WTC11 (cell line): Measurements from ENCODE around the gene GAS1. TPM values are rescaled to one million over a fixed set of nuclear protein-coding genes. Genes with fewer than 3 reads are reported as not detected.
A peak's percentile ranks its signal among the peaks of the same experiment; 100 is the strongest.

Source experiments
- ATAC-seq: fragments of 200-7000 bp; cut with Tn5 transposase; 2 replicates; pipeline ENCODE4 v1.10.0; 2021; ENCODE audit warnings: mild to moderate bottlenecking, moderate library complexity
- CTCF ChIA-PET: fragments of 300-600 bp; sonication (Branson Sonifier 250); formaldehyde crosslinking; loops from one replicate; lab custom pipeline; 2021; ENCODE audit warnings: antibody characterized with exemption; lab: Charles Lee
- POLR2A ChIA-PET: fragments of 350-600 bp; sonication (Branson Sonifier 250); formaldehyde crosslinking; loops from one replicate; lab custom pipeline; 2021; ENCODE audit warnings: antibody characterized with exemption; lab: Charles Lee
- DNase-seq: peaks from one replicate; pipeline ENCODE4 v3.0.0; 2021; ENCODE audit warnings: low spot score
- H3K27ac Mint-ChIP-seq: 2 replicates; pipeline ENCODE4 v1.8.0; 2021; ENCODE audit warnings: mixed read lengths
- H3K27me3 Mint-ChIP-seq: 2 replicates; pipeline ENCODE4 v1.8.0; 2021; ENCODE audit warnings: low read depth, mild to moderate bottlenecking, moderate library complexity, mixed read lengths
- H3K36me3 Mint-ChIP-seq: 2 replicates; pipeline ENCODE4 v1.8.0; 2021; ENCODE audit warnings: mixed read lengths
- H3K4me1 Mint-ChIP-seq: 2 replicates; pipeline ENCODE4 v1.8.0; 2022; ENCODE audit warnings: mixed read lengths
- H3K4me3 Mint-ChIP-seq: 2 replicates; pipeline ENCODE4 v1.8.0; 2021; ENCODE audit warnings: mild to moderate bottlenecking, moderate library complexity, mixed read lengths
- H3K9me3 Mint-ChIP-seq: 2 replicates; pipeline ENCODE4 v1.8.0; 2021; ENCODE audit warnings: mixed read lengths
- ATF1 ChIP-seq: sonication (generic); formaldehyde crosslinking; IDR thresholded peaks from 2 replicates; pipeline ENCODE4 v1.8.1; 2023; ENCODE audit warnings: mild to moderate bottlenecking, moderate library complexity, missing genetic modification reagents
- ATF6 ChIP-seq: sonication (generic); formaldehyde crosslinking; IDR thresholded peaks from 2 replicates; pipeline ENCODE4 v1.8.1; 2023; ENCODE audit warnings: mild to moderate bottlenecking, missing genetic modification reagents
- ESRRA ChIP-seq: sonication (generic); formaldehyde crosslinking; IDR thresholded peaks from 2 replicates; pipeline ENCODE4 v1.8.1; 2022; ENCODE audit warnings: mild to moderate bottlenecking, missing genetic modification reagents, borderline replicate concordance
- ETV6 ChIP-seq: sonication (generic); formaldehyde crosslinking; IDR thresholded peaks from 2 replicates; pipeline ENCODE4 v1.8.1; 2022; ENCODE audit warnings: mild to moderate bottlenecking, missing genetic modification reagents
- FOXJ3 ChIP-seq: sonication (generic); formaldehyde crosslinking; IDR thresholded peaks from 2 replicates; pipeline ENCODE4 v1.9.0; 2021; ENCODE audit warnings: missing genetic modification reagents, mild to moderate bottlenecking, borderline replicate concordance
- MXD4 ChIP-seq: fragments of 250-450 bp; sonication (Bioruptor Pico); IDR thresholded peaks from 2 replicates; pipeline ENCODE4 v1.8.0; 2021; ENCODE audit warnings: mild to moderate bottlenecking, moderate library complexity, borderline replicate concordance
- NFYB ChIP-seq: sonication (generic); formaldehyde crosslinking; conservative IDR thresholded peaks from 2 replicates; pipeline ENCODE4 v1.8.0; 2022; ENCODE audit warnings: low read depth, missing genetic modification reagents
- NR2C2 ChIP-seq: sonication (generic); formaldehyde crosslinking; IDR thresholded peaks from 2 replicates; pipeline ENCODE4 v1.8.0; 2022; ENCODE audit warnings: mild to moderate bottlenecking, missing genetic modification reagents
- NR3C1 ChIP-seq: sonication (generic); formaldehyde crosslinking; conservative IDR thresholded peaks from 2 replicates; pipeline ENCODE4 v1.8.1; 2023; ENCODE audit warnings: low read depth, mild to moderate bottlenecking, missing genetic modification reagents
- PRDM15 ChIP-seq: sonication (generic); formaldehyde crosslinking; IDR thresholded peaks from 2 replicates; pipeline ENCODE4 v1.8.0; 2022; ENCODE audit warnings: missing genetic modification reagents
- SMAD3 ChIP-seq: sonication (generic); formaldehyde crosslinking; IDR thresholded peaks from 2 replicates; pipeline ENCODE4 v1.8.0; 2022; ENCODE audit warnings: missing genetic modification reagents, mild to moderate bottlenecking, borderline replicate concordance
- TEAD1 ChIP-seq: sonication (generic); formaldehyde crosslinking; IDR thresholded peaks from 2 replicates; pipeline ENCODE4 v1.8.0; 2022; ENCODE audit warnings: mild to moderate bottlenecking, missing genetic modification reagents
- TEAD4 ChIP-seq: sonication (generic); formaldehyde crosslinking; IDR thresholded peaks from 2 replicates; pipeline ENCODE4 v1.8.0; 2022; ENCODE audit warnings: mild to moderate bottlenecking, missing genetic modification reagents
- ZBTB21 ChIP-seq: sonication (generic); formaldehyde crosslinking; IDR thresholded peaks from 2 replicates; pipeline ENCODE4 v1.8.1; 2023; ENCODE audit warnings: mild to moderate bottlenecking, missing genetic modification reagents, borderline replicate concordance
- ZNF121 ChIP-seq: sonication (generic); formaldehyde crosslinking; IDR thresholded peaks from 2 replicates; pipeline ENCODE4 v1.8.0; 2023; ENCODE audit warnings: missing genetic modification reagents
- ZNF232 ChIP-seq: sonication (generic); formaldehyde crosslinking; IDR thresholded peaks from 2 replicates; pipeline ENCODE4 v1.8.0; 2022; ENCODE audit warnings: mild to moderate bottlenecking, missing genetic modification reagents
- total RNA-seq: library from RNA; stranded (reverse); gene quantifications from 3 replicates; pipeline ENCODE4 v1.2.3, GENCODE V29; 2021
- TF ChIP-seq, protein P1 (sequence below): sonication (generic); formaldehyde crosslinking; IDR thresholded peaks from 2 replicates; pipeline ENCODE4 v1.8.1; 2022; ENCODE audit warnings: low read depth, missing genetic modification reagents, borderline replicate concordance
- TF ChIP-seq, protein P2 (sequence below): sonication (generic); formaldehyde crosslinking; IDR thresholded peaks from 2 replicates; pipeline ENCODE4 v1.8.0; 2022; ENCODE audit warnings: mild to moderate bottlenecking, missing genetic modification reagents
- TF ChIP-seq, protein P3 (sequence below): sonication (generic); formaldehyde crosslinking; IDR thresholded peaks from 2 replicates; pipeline ENCODE4 v1.8.1; 2023; ENCODE audit warnings: mild to moderate bottlenecking, missing genetic modification reagents, borderline replicate concordance

GAS1 gene
- total RNA-seq, 1 experiment from 2014 or later, result 5.0 TPM

DNA sequence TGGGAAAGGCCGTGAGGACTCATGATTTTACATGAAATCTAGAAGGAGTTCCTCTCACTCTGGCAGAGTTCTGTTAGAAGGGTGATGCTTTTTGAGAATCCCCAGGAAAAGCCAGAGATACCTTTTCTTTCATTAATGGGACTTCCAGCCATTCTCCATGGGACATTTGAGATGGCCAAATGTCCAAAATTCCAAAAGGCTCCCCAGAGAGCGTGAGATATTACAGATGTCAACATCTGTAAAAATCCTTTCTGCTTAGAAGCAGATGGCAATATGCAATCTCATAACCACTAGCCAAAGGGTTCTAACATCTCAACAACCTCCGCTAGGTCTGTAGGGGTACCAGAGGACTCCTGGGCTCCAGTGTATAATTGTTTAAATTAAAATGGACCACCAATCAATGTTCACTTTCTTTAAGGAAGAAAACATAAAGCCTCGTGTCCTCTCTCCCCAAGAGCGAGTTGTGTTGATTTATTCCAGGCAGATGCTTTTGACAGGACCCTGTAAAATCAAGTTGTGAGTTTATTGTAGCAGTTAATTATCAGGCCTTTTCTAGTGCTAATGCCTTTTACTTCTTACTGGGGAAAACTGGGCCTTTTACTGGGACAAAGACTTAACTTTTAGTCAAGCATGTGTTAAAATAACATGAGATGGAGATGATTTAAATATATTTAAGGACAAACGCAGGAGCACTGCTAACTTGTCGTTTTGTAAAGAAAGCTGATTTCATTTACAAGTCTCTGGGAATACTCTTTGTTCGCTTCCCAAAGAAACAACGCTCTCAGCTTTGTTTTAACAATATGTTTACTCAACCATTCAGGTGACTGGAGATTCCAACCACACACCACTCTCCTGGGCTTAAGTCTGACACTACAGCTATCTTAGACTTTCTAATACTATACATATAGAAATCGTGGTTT, 4.8 kb downstream of the GAS1 start:
- Mint-ChIP-seq H3K27ac (no peak overlapping the region), H3K36me3 (no peaks in the 10 kb centered on the region), H3K27me3 (peaks cover 66% of the 10 kb centered on the region), H3K9me3 (no peaks in the 10 kb centered on the region), H3K4me1 (peaks cover 57% of the 10 kb centered on the region), H3K4me3 (peak overlapping the region; percentile 53)
- ChIA-PET POLR2A (no interaction called here), CTCF (interaction anchor here (0.5 to 1.2 kb wide), 3 partner anchors 305 to 741 kb away, joined by 3 to 6 read pairs (median 5); no protein-coding TSS in a partner anchor)
- DNase-seq, result no peak
- no peak for ATAC-seq
- TF ChIP-seq ETV6 (CRISPR knock-in tag) (no peak), ESRRA (no peak)

GRCh38 chr9:86941197-86941596, 6.1 kb downstream of the GAS1 start:
- ChIA-PET CTCF (interaction anchor here (0.9 to 1.2 kb wide), 2 partner anchors 139 to 304 kb away, joined by 3 to 4 read pairs; no protein-coding TSS in a partner anchor), POLR2A (no interaction called here)
- no peak for TF ChIP-seq FOXJ3 (CRISPR knock-in tag)
- Mint-ChIP-seq H3K4me3 (peak overlapping the region; percentile 43), H3K36me3 (no peaks in the 10 kb centered on the region), H3K27me3 (peaks cover 66% of the 10 kb centered on the region), H3K27ac (no peak overlapping the region), H3K4me1 (peaks cover 57% of the 10 kb centered on the region), H3K9me3 (no peaks in the 10 kb centered on the region)
- DNase-seq, result no peak
- ATAC-seq, result no peak; the same call in 1 of the 2 replicates

GRCh38 chr9:86940774-86941173, 6.5 kb downstream of the GAS1 start:
- Mint-ChIP-seq H3K4me3 (peak overlapping the region; percentile 43), H3K36me3 (no peaks in the 10 kb centered on the region), H3K27ac (no peak overlapping the region), H3K9me3 (no peaks in the 10 kb centered on the region), H3K4me1 (peaks cover 57% of the 10 kb centered on the region), H3K27me3 (peaks cover 66% of the 10 kb centered on the region)
- no peak for DNase-seq
- ATAC-seq, result peak; percentile 44
- CTCF ChIA-PET, result interaction anchor here (0.9 to 1.2 kb wide), 2 partner anchors 139 to 303 kb away, joined by 3 to 4 read pairs; no protein-coding TSS in a partner anchor
- POLR2A ChIA-PET, result no interaction called here
- TF ChIP-seq ATF6 (no peak), PRDM15 (CRISPR knock-in tag) (no peak), ESRRA (no peak), ZNF232 (CRISPR knock-in tag) (no peak), NR3C1 (CRISPR knock-in tag) (no peak), ZNF121 (CRISPR knock-in tag) (no peak), SMAD3 (CRISPR knock-in tag) (no peak), NFYB (CRISPR knock-in tag) (no peak), ATF1 (CRISPR knock-in tag) (no peak), NR2C2 (no peak), MXD4 (no peak), ZBTB21 (CRISPR knock-in tag) (no peak), TEAD4 (CRISPR knock-in tag) (no peak), TEAD1 (CRISPR knock-in tag) (no peak)
- TF ChIP-seq, protein P1, sequence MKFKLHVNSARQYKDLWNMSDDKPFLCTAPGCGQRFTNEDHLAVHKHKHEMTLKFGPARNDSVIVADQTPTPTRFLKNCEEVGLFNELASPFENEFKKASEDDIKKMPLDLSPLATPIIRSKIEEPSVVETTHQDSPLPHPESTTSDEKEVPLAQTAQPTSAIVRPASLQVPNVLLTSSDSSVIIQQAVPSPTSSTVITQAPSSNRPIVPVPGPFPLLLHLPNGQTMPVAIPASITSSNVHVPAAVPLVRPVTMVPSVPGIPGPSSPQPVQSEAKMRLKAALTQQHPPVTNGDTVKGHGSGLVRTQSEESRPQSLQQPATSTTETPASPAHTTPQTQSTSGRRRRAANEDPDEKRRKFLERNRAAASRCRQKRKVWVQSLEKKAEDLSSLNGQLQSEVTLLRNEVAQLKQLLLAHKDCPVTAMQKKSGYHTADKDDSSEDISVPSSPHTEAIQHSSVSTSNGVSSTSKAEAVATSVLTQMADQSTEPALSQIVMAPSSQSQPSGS, result no peak
- TF ChIP-seq, protein P2, sequence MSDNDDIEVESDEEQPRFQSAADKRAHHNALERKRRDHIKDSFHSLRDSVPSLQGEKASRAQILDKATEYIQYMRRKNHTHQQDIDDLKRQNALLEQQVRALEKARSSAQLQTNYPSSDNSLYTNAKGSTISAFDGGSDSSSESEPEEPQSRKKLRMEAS (CRISPR knock-in tag), result no peak
- TF ChIP-seq, protein P3, sequence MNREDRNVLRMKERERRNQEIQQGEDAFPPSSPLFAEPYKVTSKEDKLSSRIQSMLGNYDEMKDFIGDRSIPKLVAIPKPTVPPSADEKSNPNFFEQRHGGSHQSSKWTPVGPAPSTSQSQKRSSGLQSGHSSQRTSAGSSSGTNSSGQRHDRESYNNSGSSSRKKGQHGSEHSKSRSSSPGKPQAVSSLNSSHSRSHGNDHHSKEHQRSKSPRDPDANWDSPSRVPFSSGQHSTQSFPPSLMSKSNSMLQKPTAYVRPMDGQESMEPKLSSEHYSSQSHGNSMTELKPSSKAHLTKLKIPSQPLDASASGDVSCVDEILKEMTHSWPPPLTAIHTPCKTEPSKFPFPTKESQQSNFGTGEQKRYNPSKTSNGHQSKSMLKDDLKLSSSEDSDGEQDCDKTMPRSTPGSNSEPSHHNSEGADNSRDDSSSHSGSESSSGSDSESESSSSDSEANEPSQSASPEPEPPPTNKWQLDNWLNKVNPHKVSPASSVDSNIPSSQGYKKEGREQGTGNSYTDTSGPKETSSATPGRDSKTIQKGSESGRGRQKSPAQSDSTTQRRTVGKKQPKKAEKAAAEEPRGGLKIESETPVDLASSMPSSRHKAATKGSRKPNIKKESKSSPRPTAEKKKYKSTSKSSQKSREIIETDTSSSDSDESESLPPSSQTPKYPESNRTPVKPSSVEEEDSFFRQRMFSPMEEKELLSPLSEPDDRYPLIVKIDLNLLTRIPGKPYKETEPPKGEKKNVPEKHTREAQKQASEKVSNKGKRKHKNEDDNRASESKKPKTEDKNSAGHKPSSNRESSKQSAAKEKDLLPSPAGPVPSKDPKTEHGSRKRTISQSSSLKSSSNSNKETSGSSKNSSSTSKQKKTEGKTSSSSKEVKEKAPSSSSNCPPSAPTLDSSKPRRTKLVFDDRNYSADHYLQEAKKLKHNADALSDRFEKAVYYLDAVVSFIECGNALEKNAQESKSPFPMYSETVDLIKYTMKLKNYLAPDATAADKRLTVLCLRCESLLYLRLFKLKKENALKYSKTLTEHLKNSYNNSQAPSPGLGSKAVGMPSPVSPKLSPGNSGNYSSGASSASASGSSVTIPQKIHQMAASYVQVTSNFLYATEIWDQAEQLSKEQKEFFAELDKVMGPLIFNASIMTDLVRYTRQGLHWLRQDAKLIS (CRISPR knock-in tag), result no peak
